HG03103 (cell line): ENCODE measurements around the gene HDGFL2.

Experiments used
- ATAC-seq: cut with Tn5 transposase; IDR thresholded peaks from one replicate; pipeline ENCODE4 v1.9.1; 2021; ENCODE audit warnings: low read depth; ENCODE audit not compliant: unreplicated experiment

Gene HDGFL2

GRCh38 chr19:4472174-4472974 is at the start of gene HDGFL2:
TSS of gene HDGFL2 (plus strand) at chr19:4472297. CDS start at chr19:4472351, 54 bp downstream.
- ATAC-seq = no peak

GRCh38 chr19:4423416-4424126 is 48.5 kb upstream of the HDGFL2 start:
- no peak for ATAC-seq

GRCh38 chr19:4425537-4425936 is 46.6 kb upstream of the HDGFL2 start:
- ATAC-seq = no peak

- ATAC-seq = no peak
These were observed 43.6 kb upstream of the HDGFL2 start for GRCh38 chr19:4428326-4428975.

GRCh38 chr19:4429256-4429655 is 42.8 kb upstream of the HDGFL2 start:
- no peak for ATAC-seq

- ATAC-seq = no peak
These were observed 42.3 kb upstream of the HDGFL2 start for GRCh38 chr19:4429771-4430171.

GRCh38 chr19:4430760-4431159 is 41.3 kb upstream of the HDGFL2 start:
- no peak for ATAC-seq

- ATAC-seq = no peak
These were observed 40.8 kb upstream of the HDGFL2 start for GRCh38 chr19:4431296-4431695.

GRCh38 chr19:4431808-4432674 is 40.1 kb upstream of the HDGFL2 start:
- no peak for ATAC-seq

GRCh38 chr19:4432918-4433506 is 39.1 kb upstream of the HDGFL2 start:
- ATAC-seq = no peak

- ATAC-seq = no peak
These were observed 37.7 kb upstream of the HDGFL2 start for GRCh38 chr19:4434391-4434790.

GRCh38 chr19:4436231-4436630 is 35.9 kb upstream of the HDGFL2 start:
- ATAC-seq = no peak

GRCh38 chr19:4437103-4437502 is 35.0 kb upstream of the HDGFL2 start:
- ATAC-seq = no peak

- ATAC-seq = no peak
These were observed 32.9 kb upstream of the HDGFL2 start for GRCh38 chr19:4439243-4439642.

- ATAC-seq = no peak
These were observed 29.9 kb upstream of the HDGFL2 start for GRCh38 chr19:4441994-4442818.

- ATAC-seq = no peak
These were observed 29.3 kb upstream of the HDGFL2 start for GRCh38 chr19:4442819-4443146.

GRCh38 chr19:4443188-4443587 is 28.9 kb upstream of the HDGFL2 start:
- no peak for ATAC-seq

- ATAC-seq = no peak
These were observed 27.9 kb upstream of the HDGFL2 start for GRCh38 chr19:4443966-4444764.
